ENCODE measurements around the gene ZFYVE1. TPM values are rescaled to one million over a fixed set of nuclear protein-coding genes. Genes with fewer than 3 reads are reported as not detected.

ZFYVE1 gene
- total and polyA plus RNA-seq, 2 of the 13 experiments (the other 11 are each of a cell fraction or from before 2014, with no cell fraction given) = 2.6 to 5.3 TPM

- no peak for TF ChIP-seq TRIM22 (IDR thresholded peaks at IDR 0.05)
- peak; percentile 87 for TF ChIP-seq ZNF687 (CRISPR knock-in tag; IDR thresholded peaks at IDR 0.05)
- TF ChIP-seq FIP1L1 (IDR thresholded peaks at IDR 0.05; ENCODE audit: borderline replicate concordance, insufficient read depth, low read depth, low read length) = no peak
- TF ChIP-seq ZC3H4 (CRISPR knock-in tag; IDR thresholded peaks at IDR 0.05; ENCODE audit: borderline replicate concordance) = no peak
- TF ChIP-seq REXO4 (CRISPR knock-in tag; IDR thresholded peaks at IDR 0.05; ENCODE audit: borderline replicate concordance) = no peak
- no peak for TF ChIP-seq EHMT2 (IDR thresholded peaks at IDR 0.05; ENCODE audit: borderline replicate concordance, low read depth, low read length)
- TF ChIP-seq TOPORS (CRISPR knock-in tag; IDR thresholded peaks at IDR 0.05) = 0 out of 2 replicates have a peak, but pooled peaks have one; percentile 20
- TF ChIP-seq RAD51 (IDR thresholded peaks at IDR 0.05; ENCODE audit: borderline replicate concordance) = no peak
- TF ChIP-seq ZBTB3 (CRISPR knock-in tag; IDR thresholded peaks at IDR 0.05; ENCODE audit: borderline replicate concordance, low read depth) = no peak
- TF ChIP-seq FUBP1 (CRISPR knock-in tag; IDR thresholded peaks at IDR 0.05; ENCODE audit: borderline replicate concordance) = no peak
- TF ChIP-seq HNF1A (IDR thresholded peaks at IDR 0.05; ENCODE audit: low read depth) = peak; percentile 57; the same call in 1 of the 2 replicates
- no peak; the same call in 1 of the 2 replicates for TF ChIP-seq HNF1A (CRISPR knock-in tag; IDR thresholded peaks at IDR 0.05; ENCODE audit: borderline replicate concordance)
- no peak for TF ChIP-seq LBX2 (CRISPR knock-in tag; IDR thresholded peaks at IDR 0.05; ENCODE audit: borderline replicate concordance)
- TF ChIP-seq MED8 (CRISPR knock-in tag; IDR thresholded peaks at IDR 0.05; ENCODE audit: insufficient replicate concordance) = no peak
- peak; percentile 60; the same call in 1 of the 2 replicates for TF ChIP-seq GLI4 (CRISPR knock-in tag; IDR thresholded peaks at IDR 0.05; ENCODE audit: borderline replicate concordance)
- TF ChIP-seq ZNF367 (CRISPR knock-in tag; IDR thresholded peaks at IDR 0.05; ENCODE audit: borderline replicate concordance) = no peak
Observed at GRCh38 chr14:73058224-73058921, 31.5 kb upstream of the ZFYVE1 start, which contains the start of gene RBM25 (continued).

Measured in HepG2 (cell line).